Progenitor cell of endocrine pancreas (in vitro differentiated cells): Measurements from ENCODE around the gene UEVLD. TPM values are rescaled to one million over a fixed set of nuclear protein-coding genes. Genes with fewer than 3 reads are reported as not detected.

Source experiments
- DNase-seq: peaks from one replicate; pipeline ENCODE4 v3.0.0; 2021; ENCODE audit warnings: low spot score; ENCODE audit not compliant: unreplicated experiment
- H3K27ac Mint-ChIP-seq: 2 replicates; pipeline ENCODE4 v1.8.0; 2021; ENCODE audit warnings: mild to moderate bottlenecking, moderate library complexity, mixed read lengths
- H3K27me3 Mint-ChIP-seq: 2 replicates; pipeline ENCODE4 v1.8.0; 2021; ENCODE audit warnings: mixed read lengths
- H3K36me3 Mint-ChIP-seq: 2 replicates; pipeline ENCODE4 v1.8.0; 2022; ENCODE audit warnings: mixed read lengths; ENCODE audit not compliant: insufficient read depth
- H3K4me1 Mint-ChIP-seq: 2 replicates; pipeline ENCODE4 v1.8.0; 2021; ENCODE audit warnings: low read depth, mixed read lengths
- H3K4me3 Mint-ChIP-seq: 2 replicates; pipeline ENCODE4 v1.8.0; 2021; ENCODE audit warnings: low read depth, mild to moderate bottlenecking, moderate library complexity, mixed read lengths
- H3K9me3 Mint-ChIP-seq: 2 replicates; pipeline ENCODE4 v1.8.0; 2021; ENCODE audit warnings: low read depth, mixed read lengths
- CTCF ChIP-seq: fragments of 200-600 bp; sonication (generic); IDR thresholded peaks from one replicate; pipeline ENCODE4 v1.5.0; 2021; ENCODE audit warnings: antibody characterized with exemption, mild to moderate bottlenecking; ENCODE audit not compliant: unreplicated experiment
- total RNA-seq: library from RNA; stranded (reverse); gene quantifications from 2 replicates; pipeline ENCODE4 v1.2.1, GENCODE V29; 2021

UEVLD gene
- total RNA-seq, 1 donor from 2014 or later: 14.5 TPM

- no peak for DNase-seq
- Mint-ChIP-seq H3K27me3 (no peaks in the 10 kb centered on the region), H3K4me1 (peaks cover 6% of the 10 kb centered on the region), H3K36me3 (peaks cover 9% of the 10 kb centered on the region), H3K27ac (no peak overlapping the region), H3K4me3 (no peak overlapping the region), H3K9me3 (no peaks in the 10 kb centered on the region)
- TF ChIP-seq CTCF: no peak
Measured at GRCh38 chr11:18580113-18580766, 8.3 kb downstream of the UEVLD start.

GRCh38 chr11:18578975-18579598 lies 9.4 kb downstream of the UEVLD start:
- Mint-ChIP-seq H3K9me3 (no peaks in the 10 kb centered on the region), H3K36me3 (peaks cover 9% of the 10 kb centered on the region), H3K4me3 (no peak overlapping the region), H3K27me3 (no peaks in the 10 kb centered on the region), H3K27ac (peak overlapping the region; percentile 88), H3K4me1 (peaks cover 6% of the 10 kb centered on the region)
- no peak for DNase-seq
- TF ChIP-seq CTCF: no peak

GRCh38 chr11:18575361-18575760 lies 13.2 kb downstream of the UEVLD start:
- Mint-ChIP-seq H3K36me3 (peaks cover 15% of the 10 kb centered on the region), H3K9me3 (no peaks in the 10 kb centered on the region)
- no peak for DNase-seq

GRCh38 chr11:18567081-18567480 lies 21.5 kb downstream of the UEVLD start:
- no peak for TF ChIP-seq CTCF
- H3K27me3 Mint-ChIP-seq: no peaks in the 10 kb centered on the region
- H3K4me3 Mint-ChIP-seq: no peak overlapping the region
- no peak overlapping the region for H3K27ac Mint-ChIP-seq
- peaks cover 4% of the 10 kb centered on the region for H3K36me3 Mint-ChIP-seq
- DNase-seq: no peak
- no peaks in the 10 kb centered on the region for H3K9me3 Mint-ChIP-seq
- H3K4me1 Mint-ChIP-seq: no peaks in the 10 kb centered on the region

More at GRCh38 chr11:18575361-18575760, 13.2 kb downstream of the UEVLD start:
- TF ChIP-seq CTCF: no peak
- H3K4me3 Mint-ChIP-seq: no peak overlapping the region
- H3K27me3 Mint-ChIP-seq: no peaks in the 10 kb centered on the region
- peaks cover 7% of the 10 kb centered on the region for H3K4me1 Mint-ChIP-seq
- H3K27ac Mint-ChIP-seq: no peak overlapping the region

- no peak for DNase-seq
- H3K9me3 Mint-ChIP-seq: no peaks in the 10 kb centered on the region
- H3K4me3 Mint-ChIP-seq: no peak overlapping the region
- no peaks in the 10 kb centered on the region for H3K27me3 Mint-ChIP-seq
- TF ChIP-seq CTCF: no peak
- peaks cover 4% of the 10 kb centered on the region for H3K36me3 Mint-ChIP-seq
- H3K27ac Mint-ChIP-seq: no peak overlapping the region
- H3K4me1 Mint-ChIP-seq: no peaks in the 10 kb centered on the region
Measured at GRCh38 chr11:18566406-18566805, 22.1 kb downstream of the UEVLD start.
